GM10266 (cell line): Measurements from ENCODE around the gene IGSF8.

Experiments
- DNase-seq: peaks from one replicate; pipeline ENCODE4 v3.0.0; 2012; ENCODE audit errors: extremely low spot score
- TF ChIP-seq, protein P1 (sequence below): IDR thresholded peaks from 2 replicates; pipeline ENCODE4 v1.5.1; 2012; ENCODE audit warnings: mild to moderate bottlenecking, low read depth; ENCODE audit not compliant: control insufficient read depth, insufficient read depth; ENCODE audit errors: missing control alignments

Gene IGSF8

DNA sequence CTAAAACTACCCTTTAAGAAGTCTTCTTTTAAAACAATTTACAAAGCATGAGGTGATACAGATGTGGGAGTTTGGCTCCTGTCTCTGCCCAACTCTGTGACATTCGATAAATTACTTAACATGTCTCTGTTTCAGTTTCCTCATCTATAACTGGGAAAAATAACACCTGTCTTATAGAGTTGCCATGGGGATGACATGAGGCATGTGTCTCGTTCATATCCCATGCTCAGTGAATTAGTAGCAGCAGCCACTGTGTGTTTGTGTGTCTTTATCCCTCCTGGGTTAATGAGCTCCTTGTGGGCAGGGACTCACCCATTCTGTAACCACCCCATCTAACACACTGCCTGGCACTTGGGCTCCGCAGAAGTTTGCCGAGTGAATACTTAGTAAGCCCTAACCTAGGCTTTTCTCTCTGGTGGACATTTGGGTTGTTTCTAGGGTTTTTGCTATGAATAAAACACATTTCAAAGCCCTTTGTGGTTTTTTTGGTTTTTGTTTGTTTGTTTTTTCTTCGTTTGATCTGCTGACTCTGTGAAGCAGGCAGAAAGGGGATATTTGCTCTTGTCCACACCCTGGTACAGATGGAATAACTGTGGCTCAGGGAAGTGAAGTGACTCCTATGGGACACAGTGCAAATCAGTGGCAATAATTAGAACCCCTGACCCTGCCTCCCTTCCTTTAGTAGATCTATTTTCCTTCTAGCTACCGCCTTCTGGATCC is 17.9 kb downstream of the IGSF8 start:
- no peak for DNase-seq
- TF ChIP-seq, protein P1, sequence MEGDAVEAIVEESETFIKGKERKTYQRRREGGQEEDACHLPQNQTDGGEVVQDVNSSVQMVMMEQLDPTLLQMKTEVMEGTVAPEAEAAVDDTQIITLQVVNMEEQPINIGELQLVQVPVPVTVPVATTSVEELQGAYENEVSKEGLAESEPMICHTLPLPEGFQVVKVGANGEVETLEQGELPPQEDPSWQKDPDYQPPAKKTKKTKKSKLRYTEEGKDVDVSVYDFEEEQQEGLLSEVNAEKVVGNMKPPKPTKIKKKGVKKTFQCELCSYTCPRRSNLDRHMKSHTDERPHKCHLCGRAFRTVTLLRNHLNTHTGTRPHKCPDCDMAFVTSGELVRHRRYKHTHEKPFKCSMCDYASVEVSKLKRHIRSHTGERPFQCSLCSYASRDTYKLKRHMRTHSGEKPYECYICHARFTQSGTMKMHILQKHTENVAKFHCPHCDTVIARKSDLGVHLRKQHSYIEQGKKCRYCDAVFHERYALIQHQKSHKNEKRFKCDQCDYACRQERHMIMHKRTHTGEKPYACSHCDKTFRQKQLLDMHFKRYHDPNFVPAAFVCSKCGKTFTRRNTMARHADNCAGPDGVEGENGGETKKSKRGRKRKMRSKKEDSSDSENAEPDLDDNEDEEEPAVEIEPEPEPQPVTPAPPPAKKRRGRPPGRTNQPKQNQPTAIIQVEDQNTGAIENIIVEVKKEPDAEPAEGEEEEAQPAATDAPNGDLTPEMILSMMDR = no peak

DNA sequence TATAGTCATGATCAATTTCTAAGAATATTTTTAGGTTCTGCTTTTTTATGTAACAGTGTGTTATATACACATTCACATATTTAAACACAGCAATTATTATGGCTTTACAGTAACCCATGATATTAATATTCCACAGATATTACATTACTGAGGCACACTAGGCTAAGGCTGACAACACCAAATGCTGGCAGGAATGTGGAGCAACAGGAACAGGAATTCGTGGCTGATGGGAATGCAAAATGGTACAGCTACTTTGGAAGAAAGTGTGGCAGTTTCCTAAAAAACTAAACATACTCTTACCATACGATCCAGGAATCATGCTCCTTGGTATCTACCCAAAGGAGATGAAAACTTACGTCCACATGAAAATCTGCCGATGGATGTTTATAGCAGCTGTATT is 19.0 kb downstream of the IGSF8 start:
- DNase-seq = no peak
- TF ChIP-seq, protein P1 = no peak

DNA sequence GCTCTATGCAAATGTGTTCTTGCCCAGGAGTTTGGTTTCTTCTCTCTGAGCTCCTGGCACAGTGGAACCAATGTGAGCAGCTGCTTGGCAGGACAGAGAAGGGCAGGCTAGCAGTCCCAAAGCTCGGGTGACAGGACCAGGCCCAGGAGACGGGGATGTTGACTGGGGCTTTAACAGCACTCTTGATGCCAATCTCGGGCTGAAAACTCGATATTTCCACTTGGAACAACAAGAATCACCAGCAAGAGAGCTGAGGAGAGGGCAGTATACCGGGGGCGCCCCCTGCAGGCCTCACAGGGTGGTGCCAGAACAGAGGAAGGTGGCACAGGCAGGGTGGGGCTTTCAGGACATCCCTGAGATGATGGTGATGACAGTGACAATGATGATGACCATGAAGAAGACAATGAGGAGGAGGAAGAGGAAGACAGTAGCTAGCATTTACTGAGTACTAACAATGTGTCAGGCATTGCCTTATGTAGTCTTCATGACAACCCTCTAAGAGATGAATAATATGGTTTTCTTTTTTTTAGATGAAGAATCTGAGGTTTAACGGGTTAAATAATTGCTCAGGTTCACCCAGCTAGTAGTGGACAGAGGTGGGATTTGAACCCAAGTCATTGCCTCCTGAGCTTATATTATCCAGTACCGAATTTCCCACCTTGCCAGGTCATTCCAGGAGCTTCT is 19.8 kb downstream of the IGSF8 start:
- TF ChIP-seq, protein P1 = peak; percentile 80
- DNase-seq = peak; percentile 82

DNA sequence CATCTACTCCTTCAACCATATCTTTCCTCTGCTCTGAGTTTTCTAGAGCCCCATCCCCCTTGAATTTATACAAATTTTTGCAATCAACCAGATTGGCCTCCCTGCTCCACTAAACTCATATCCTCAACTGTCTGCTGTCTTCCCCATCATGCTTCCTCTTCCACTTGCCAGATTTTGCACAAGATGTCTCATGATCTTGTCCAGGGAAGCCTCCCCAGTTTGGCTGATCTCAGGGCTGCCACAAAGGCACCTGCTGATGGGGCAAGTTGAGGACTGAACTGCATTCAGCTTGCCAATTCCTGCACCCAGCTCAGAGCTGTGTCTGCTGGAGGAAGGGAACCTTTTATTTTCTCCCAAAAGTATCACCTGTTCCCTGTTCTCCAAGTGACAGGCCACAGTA is 20.9 kb downstream of the IGSF8 start:
- TF ChIP-seq, protein P1 = no peak
- DNase-seq = no peak

DNA sequence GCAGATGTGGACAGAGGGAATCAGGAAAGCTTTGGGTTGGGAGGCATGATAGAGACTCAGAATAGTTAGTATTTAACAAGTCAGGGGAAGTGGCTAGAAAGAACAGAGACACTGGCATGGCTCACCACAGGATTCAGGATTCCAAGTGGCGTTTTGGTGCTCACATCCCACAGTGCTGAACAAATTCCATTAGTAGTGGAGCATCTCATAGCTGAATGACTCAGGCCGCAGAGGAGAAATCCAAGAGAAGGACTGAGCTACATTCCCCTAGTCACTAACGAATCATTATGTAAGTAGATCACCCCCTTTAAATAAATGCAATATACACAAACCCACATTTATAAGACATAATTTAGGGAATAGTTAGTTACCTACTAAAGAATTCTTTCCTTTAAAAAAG is 22.1 kb downstream of the IGSF8 start:
- DNase-seq = no peak
- TF ChIP-seq, protein P1 = no peak

DNA sequence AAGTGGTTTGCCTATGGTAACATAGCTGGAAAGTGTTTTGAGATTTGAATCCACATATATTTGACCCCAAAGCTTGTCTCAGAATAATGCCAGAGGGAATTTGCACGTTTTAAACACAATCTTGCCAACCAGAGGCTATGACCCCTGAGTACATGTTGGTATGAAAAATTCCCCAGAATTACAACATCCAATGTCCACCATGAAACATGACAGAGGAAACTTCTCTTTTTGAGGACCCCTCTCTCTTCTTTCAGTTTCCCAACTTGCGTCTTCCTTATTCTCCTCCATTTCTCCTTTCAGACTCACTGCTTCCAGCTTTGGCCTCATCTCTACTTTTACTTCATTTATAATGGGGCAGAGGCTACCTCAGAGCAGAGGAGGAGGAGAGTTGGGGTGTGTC is 22.6 kb downstream of the IGSF8 start:
- TF ChIP-seq, protein P1 = no peak
- no peak for DNase-seq

DNA sequence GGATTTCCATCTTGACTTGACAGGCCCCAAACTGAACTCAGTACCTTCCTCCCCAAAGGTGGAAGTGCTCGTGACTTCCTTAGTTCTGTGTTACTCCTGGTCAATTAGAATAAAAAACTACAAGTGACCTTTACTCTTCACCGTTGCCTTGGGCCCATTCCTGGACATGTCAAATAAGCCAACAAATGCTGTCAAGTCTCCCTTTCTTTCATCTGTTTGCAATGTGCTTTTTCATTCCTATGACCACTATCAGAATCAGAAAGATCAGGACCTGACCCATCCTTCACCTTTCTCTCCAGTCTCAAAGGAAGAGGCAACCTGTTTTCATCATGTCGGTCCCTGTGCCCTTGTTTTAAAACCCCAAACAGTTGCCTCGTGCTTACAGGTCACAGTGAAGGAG is 23.6 kb downstream of the IGSF8 start:
- TF ChIP-seq, protein P1 = no peak
- DNase-seq = no peak
